H1 (cell line): ENCODE data around the gene DHPS. TPM values are rescaled to one million over a fixed set of nuclear protein-coding genes. Genes with fewer than 3 reads are reported as not detected.

Experiments used
- CTCF ChIA-PET: fragments of 300-600 bp; sonication (Branson Sonifier 250); formaldehyde crosslinking; loops from one replicate; lab custom pipeline; 2021; ENCODE audit not compliant: partially characterized antibody; lab: Charles Lee
- POLR2A ChIA-PET: fragments of 300-600 bp; sonication (Branson Sonifier 250); formaldehyde crosslinking; loops from one replicate; lab custom pipeline; 2021; ENCODE audit warnings: inconsistent platforms; ENCODE audit not compliant: partially characterized antibody; lab: Charles Lee
- DNase-seq, 2 experiments: peaks; one replicate each; pipeline versions ENCODE4 v3.0.0 to v3.0.0-alpha.2; 2010 to 2022; ENCODE audit warnings: low spot score in 2 of 2, low read depth in 1 of 2, mixed read lengths in 1 of 2
- FAIRE-seq: peaks from 2 replicates; lab custom pipeline; 2011; peaks lifted over from hg19 to GRCh38; lab: Jason Lieb, UNC
- H2AFZ ChIP-seq: 2 replicates; pipeline ENCODE4 v1.8.1; 2012; ENCODE audit warnings: low read length, inconsistent platforms
- H2AK5ac ChIP-seq: 2 replicates; pipeline ENCODE4 v1.6.1; 2013; ENCODE audit warnings: low read depth, low read length
- H2BK120ac ChIP-seq: replicated peaks from 2 replicates; pipeline ENCODE3; 2013; ENCODE audit warnings: low read depth, low read length, inconsistent platforms
- H2BK12ac ChIP-seq: 2 replicates; pipeline ENCODE4 v1.6.1; 2013; ENCODE audit warnings: low read depth, low read length
- H2BK15ac ChIP-seq: 2 replicates; pipeline ENCODE4 v1.6.1; 2013; ENCODE audit warnings: low read length
- H2BK20ac ChIP-seq: 2 replicates; pipeline ENCODE4 v1.6.1; 2013; ENCODE audit warnings: low read length
- H2BK5ac ChIP-seq: 2 replicates; pipeline ENCODE4 v1.6.1; 2013; ENCODE audit warnings: low read depth, low read length
- H3K14ac ChIP-seq: 2 replicates; pipeline ENCODE4 v1.6.1; 2013; ENCODE audit warnings: inconsistent platforms; ENCODE audit not compliant: insufficient read length
- H3K18ac ChIP-seq: 2 replicates; pipeline ENCODE4 v1.6.1; 2013; ENCODE audit warnings: low read length; ENCODE audit errors: extremely low read depth
- H3K23ac ChIP-seq: 2 replicates; pipeline ENCODE4 v1.6.1; 2013; ENCODE audit warnings: inconsistent platforms; ENCODE audit not compliant: insufficient read length
- H3K23me2 ChIP-seq: 2 replicates; pipeline ENCODE4 v1.6.1; 2013; ENCODE audit warnings: low read depth, low read length
- H3K27ac ChIP-seq: 2 replicates; pipeline ENCODE4 v1.6.1; 2011; ENCODE audit warnings: low read depth, low read length, inconsistent platforms
- H3K27me3 ChIP-seq, 4 experiments: replicated peaks in 1 of 4; 1 replicate in 1 of 4; 2 replicates in 3 of 4; pipeline versions ENCODE4 v1.6.1 to v1.8.1; 2011 to 2013; ENCODE audit warnings: low read length in 3 of 4, mild to moderate bottlenecking in 3 of 4, inconsistent platforms in 2 of 4, mixed read lengths in 2 of 4, moderate library complexity in 1 of 4; ENCODE audit not compliant: control insufficient read depth in 3 of 4, insufficient read depth in 3 of 4; ENCODE audit errors: extremely low read depth in 1 of 4
- H3K36me3 ChIP-seq, 4 experiments: 2 replicates each; pipeline versions ENCODE4 v1.6.1 to v1.8.1; 2011 to 2013; ENCODE audit warnings: mild to moderate bottlenecking in 4 of 4, low read length in 3 of 4, moderate library complexity in 2 of 4, control low read depth in 1 of 4, inconsistent platforms in 1 of 4; ENCODE audit not compliant: insufficient read depth in 4 of 4, control insufficient read depth in 2 of 4
- H3K4ac ChIP-seq: replicated peaks from 2 replicates; pipeline ENCODE3; 2013; ENCODE audit warnings: low read length, low read depth, mixed read lengths, inconsistent platforms; ENCODE audit not compliant: insufficient read length
- H3K4me1 ChIP-seq, 4 experiments: replicated peaks in 1 of 4; 1 replicate in 1 of 4; 2 replicates in 3 of 4; pipeline versions ENCODE4 v1.6.1 to v1.8.1; 2011 to 2013; ENCODE audit warnings: low read length in 3 of 4, inconsistent platforms in 2 of 4, mixed read lengths in 1 of 4; ENCODE audit not compliant: insufficient read depth in 4 of 4, control insufficient read depth in 3 of 4
- H3K4me2 ChIP-seq, 2 experiments: 2 replicates each; pipeline versions ENCODE4 v1.6.1 to v1.8.1; 2011 to 2013; ENCODE audit warnings: low read depth in 2 of 2, low read length in 2 of 2, control low read depth in 1 of 2, inconsistent platforms in 1 of 2, mild to moderate bottlenecking in 1 of 2; ENCODE audit not compliant: insufficient read depth in 1 of 2
- H3K4me3 ChIP-seq, 4 experiments: fragments of 200-600, 300-600 bp in 1 of 4; sonication (generic), shearing (Covaris generic), sonication (Bioruptor Twin) in 1 of 4; 2 replicates each; pipeline versions ENCODE4 v1.5.1 to v1.8.1; 2011 to 2016; ENCODE audit warnings: low read length in 4 of 4, low read depth in 3 of 4, control low read depth in 2 of 4, inconsistent platforms in 2 of 4, mild to moderate bottlenecking in 2 of 4, mixed read lengths in 1 of 4, moderate library complexity in 1 of 4; ENCODE audit not compliant: insufficient read depth in 2 of 4; ENCODE audit errors: extremely low read depth in 1 of 4
- H3K56ac ChIP-seq: replicated peaks from 2 replicates; pipeline ENCODE3; 2013; ENCODE audit warnings: low read depth, mild to moderate bottlenecking, mixed read lengths, low read length, inconsistent platforms; ENCODE audit not compliant: insufficient read length
- H3K79me1 ChIP-seq: 2 replicates; pipeline ENCODE4 v1.6.1; 2013; ENCODE audit warnings: low read depth, low read length, control low read depth
- H3K79me2 ChIP-seq, 2 experiments: 2 replicates each; pipeline versions ENCODE4 v1.6.1 to v1.8.1; 2012 to 2013; ENCODE audit warnings: low read length in 2 of 2, mild to moderate bottlenecking in 2 of 2, inconsistent platforms in 1 of 2; ENCODE audit not compliant: insufficient read depth in 2 of 2, control insufficient read depth in 1 of 2
- H3K9ac ChIP-seq, 4 experiments: replicated peaks in 1 of 4; 1 replicate in 1 of 4; 2 replicates in 3 of 4; pipeline versions ENCODE4 v1.6.1 to v1.8.1; 2011 to 2013; ENCODE audit warnings: low read depth in 3 of 4, low read length in 3 of 4, control low read depth in 2 of 4, mild to moderate bottlenecking in 2 of 4, moderate library complexity in 2 of 4, inconsistent platforms in 1 of 4; ENCODE audit errors: extremely low read depth in 1 of 4
- H3K9me3 ChIP-seq, 2 experiments: 2 replicates each; pipeline versions ENCODE4 v1.6.1 to v1.8.1; 2012 to 2013; ENCODE audit warnings: mild to moderate bottlenecking in 2 of 2, moderate library complexity in 2 of 2, control low read depth in 1 of 2, inconsistent platforms in 1 of 2, low read depth in 1 of 2, low read length in 1 of 2, mixed read lengths in 1 of 2; ENCODE audit not compliant: insufficient read depth in 2 of 2
- H4K20me1 ChIP-seq, 2 experiments: replicated peaks in 1 of 2; 2 replicates each; pipeline versions ENCODE3 to v1.8.1; 2011 to 2013; ENCODE audit warnings: inconsistent platforms in 2 of 2, low read length in 2 of 2, mild to moderate bottlenecking in 1 of 2; ENCODE audit not compliant: insufficient read depth in 2 of 2, control insufficient read depth in 1 of 2
- H4K5ac ChIP-seq: 2 replicates; pipeline ENCODE4 v1.6.1; 2013; ENCODE audit warnings: low read length, low read depth, mixed read lengths, inconsistent platforms; ENCODE audit not compliant: insufficient read length
- H4K8ac ChIP-seq: 2 replicates; pipeline ENCODE4 v1.8.0; 2013; ENCODE audit warnings: mild to moderate bottlenecking, moderate library complexity, low read length, inconsistent platforms; ENCODE audit not compliant: insufficient read depth; ENCODE audit errors: extremely low read depth
- H4K91ac ChIP-seq: replicated peaks from 2 replicates; pipeline ENCODE3; 2013; ENCODE audit warnings: low read length, mixed read lengths, inconsistent platforms; ENCODE audit not compliant: insufficient read length
- ATF2 ChIP-seq: IDR thresholded peaks from 2 replicates; pipeline ENCODE4 v1.6.1; 2012; ENCODE audit warnings: low read length, inconsistent platforms
- BACH1 ChIP-seq: IDR thresholded peaks from 2 replicates; pipeline ENCODE4 v1.6.1; 2012; ENCODE audit warnings: low read length, improper control_type of control experiment
- EGR1 ChIP-seq: IDR thresholded peaks from 2 replicates; pipeline ENCODE4 v1.6.1; 2011; ENCODE audit warnings: low read depth, low read length, borderline replicate concordance
- MAFK ChIP-seq: IDR thresholded peaks from 2 replicates; pipeline ENCODE4 v1.6.1; 2012; ENCODE audit warnings: low read depth, mild to moderate bottlenecking, improper control_type of control experiment, low read length
- PHF8 ChIP-seq: fragments of 200-600 bp; sonication (generic); conservative IDR thresholded peaks from 2 replicates; pipeline ENCODE4 v1.7.1; 2012; ENCODE audit warnings: low read depth, mild to moderate bottlenecking, inconsistent platforms, low read length, moderate library complexity
- SAP30 ChIP-seq: fragments of 300-600 bp; sonication (generic); IDR thresholded peaks from 2 replicates; pipeline ENCODE4 v1.7.1; 2012; ENCODE audit warnings: low read length, moderate library complexity, mild to moderate bottlenecking, inconsistent platforms; ENCODE audit not compliant: insufficient read depth, insufficient replicate concordance
- SIX5 ChIP-seq: IDR thresholded peaks from 2 replicates; pipeline ENCODE4 v1.6.1; 2011; ENCODE audit warnings: mild to moderate bottlenecking, low read depth, low read length
- TAF1 ChIP-seq: IDR thresholded peaks from 2 replicates; pipeline ENCODE4 v1.6.1; 2011; ENCODE audit warnings: mild to moderate bottlenecking, low read depth, low read length
- WGBS, 2 experiments: shearing (Covaris generic) in 1 of 2; methylation state at CpG; one replicate each; pipeline versions ENCODE4 v1.1.6 to v1.1.7; 2013 to 2015; ENCODE audit warnings: low lambda C conversion rate in 2 of 2, mixed read lengths in 2 of 2, inconsistent platforms in 1 of 2, low coverage in 1 of 2, missing lambda C conversion rate in 1 of 2; ENCODE audit not compliant: insufficient replicate concordance in 2 of 2, insufficient coverage in 1 of 2, insufficient read length in 1 of 2; ENCODE audit errors: extremely low coverage in 1 of 2, missing lambda C conversion rate in 1 of 2; 5-methylcytosine and 5-hydroxymethylcytosine counted together
- polyA plus RNA-seq, 7 experiments: library from polyadenylated mRNA; depleted of rRNA in 3 of 7; stranded (reverse) in 5 of 7; unstranded in 2 of 7; fragments of >200 nt in 5 of 7; fragments of 200-250 nt in 2 of 7; gene quantifications; 1 replicate in 5 of 7; 2 replicates in 1 of 7; 4 replicates in 1 of 7; pipeline versions ENCODE4 v1.2.1 to v1.2.3, GENCODE V29; 2011 to 2013; ENCODE audit warnings: missing spikeins in 2 of 7, mixed read lengths in 2 of 7
- total RNA-seq: library from RNA; stranded (reverse); fragmentation: NEBNext Ultra II Directional; extraction: Animal tissue kit (Norgen Biotek cat#: 25700); gene quantifications from 2 replicates; pipeline ENCODE4 v1.2.1, GENCODE V29; 2021

Gene DHPS
- total and polyA plus RNA-seq, 2 of the 8 experiments (the other 6 are each of a cell fraction or from before 2014, with no cell fraction given), result 86.6 to 99.6 TPM

GRCh38 chr19:12721656-12722565 lies 40.2 kb upstream of the DHPS start:
- peak overlapping the region; percentile 66 for H2BK5ac ChIP-seq
- peak overlapping the region; percentile 61 for H4K91ac ChIP-seq
- no peak overlapping the region for H3K23ac ChIP-seq
- no peak overlapping the region for H2BK20ac ChIP-seq
- H3K18ac ChIP-seq, result no peak overlapping the region; the same call in 1 of the 2 replicates
- peaks cover 4 to 10% of the 10 kb centered on the region in 2 experiments for H4K20me1 ChIP-seq
- no peak overlapping the region for H2BK15ac ChIP-seq
- H2AK5ac ChIP-seq, result 0 out of 2 replicates have a peak overlapping the region, but pooled peaks have one; percentile 49
- no peak overlapping the region for H2BK12ac ChIP-seq
- ChIA-PET CTCF (interaction anchor here (0.9 to 3.9 kb wide), 9 partner anchors 11 to 75 kb away, joined by 3 to 20 read pairs (median 5); partner anchors contain the start of gene TRIR), POLR2A (interaction anchor here (0.6 to 12.9 kb wide), 29 partner anchors 8 to 1134 kb away, joined by 3 to 258 read pairs (median 7); partner anchors contain the start of genes BEST2, DHPS, FBXW9 and GET3)
- H3K4me3 ChIP-seq, result peak overlapping the region; percentile 80 to 93 (median 82)
- H3K56ac ChIP-seq, result peak overlapping the region; percentile 60
- H3K79me1 ChIP-seq, result peaks cover 12% of the 10 kb centered on the region; the same call in 1 of the 2 replicates
- H4K5ac ChIP-seq, result peak overlapping the region; percentile 67
- H2BK120ac ChIP-seq, result no peak overlapping the region
- no peaks in the 10 kb centered on the region for H3K9me3 ChIP-seq
- H3K79me2 ChIP-seq, result peaks cover 27 to 60% of the 10 kb centered on the region in 2 experiments
- FAIRE-seq (no peak), DNase-seq (peak; percentile 66 to 72)
- no peaks in the 10 kb centered on the region for H3K27me3 ChIP-seq
- 6% methylated on average over 28 of the region's 65 CpGs; no CpG with 5 or more reads in 1 of the 2 experiments for WGBS, 2 experiments
- H3K36me3 ChIP-seq, result peaks cover 7 to 13% (median 7%) of the 10 kb centered on the region in 4 experiments; a peak in 6 of 8 replicates
- H3K14ac ChIP-seq, result no peak overlapping the region
- peak overlapping the region; percentile 92; the same call in 1 of the 2 replicates for H4K8ac ChIP-seq
- peak overlapping the region; percentile 93 to 98 for H3K4me2 ChIP-seq
- peak overlapping the region; percentile 74 to 90 (median 82) for H3K9ac ChIP-seq
- H3K4me1 ChIP-seq, result peaks cover 0 to 6% (median 2%) of the 10 kb centered on the region in 4 experiments; a peak in 5 of 7 replicates
- H2AFZ ChIP-seq, result no peak overlapping the region
- peak overlapping the region; percentile 13 for H3K4ac ChIP-seq
- H3K23me2 ChIP-seq, result peaks cover 10% of the 10 kb centered on the region
- H3K27ac ChIP-seq, result peak overlapping the region; percentile 87; the same call in 1 of the 2 replicates
- TF ChIP-seq SAP30 (peak; percentile 46), MAFK (no peak), ATF2 (no peak), SIX5 (no peak), BACH1 (no peak), EGR1 (no peak), PHF8 (peak; percentile 60; the same call in 1 of the 2 replicates), TAF1 (0 out of 2 replicates have a peak, but pooled peaks have one; percentile 7)
